ENCODE results near the gene FAM240A.

FAM240A gene

DNA sequence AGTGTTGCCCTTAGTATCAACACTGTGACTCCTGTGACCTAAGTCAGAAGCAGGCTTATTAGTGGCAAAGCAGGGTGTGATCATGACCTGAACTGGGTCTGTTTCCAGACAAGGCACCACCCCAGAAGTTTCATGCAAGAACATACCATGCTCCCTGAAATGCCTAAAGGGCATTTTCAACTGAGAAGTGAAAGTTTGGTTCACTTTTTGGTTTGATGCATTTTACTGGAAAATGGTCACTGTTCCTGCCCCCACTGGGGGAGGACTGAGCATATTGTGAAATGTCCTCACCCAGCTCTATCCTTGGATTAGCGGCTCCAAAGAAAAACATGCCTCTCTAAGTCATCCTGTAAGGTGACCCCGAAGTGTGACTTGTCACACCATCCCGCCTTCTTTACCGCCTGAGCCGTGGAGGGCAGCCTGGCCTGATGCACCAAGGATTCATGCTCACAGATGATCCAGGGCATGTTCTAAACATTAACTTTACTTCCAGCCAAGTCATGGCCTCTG lies 3.1 kb upstream of the FAM240A start:
- ATAC-seq (ENCODE audit: low read depth), result no peak
- Histone ChIP-seq H3K36me3 (ENCODE audit: low read depth) (no peaks in the 10 kb centered on the region), H3K4me3 (ENCODE audit: severe bottlenecking) (no peak overlapping the region), H3K27ac (ENCODE audit: poor library complexity, severe bottlenecking) (no peak overlapping the region), H3K27me3 (ENCODE audit: insufficient read depth, poor library complexity, severe bottlenecking) (no peaks in the 10 kb centered on the region), H3K4me1 (ENCODE audit: insufficient read depth, poor library complexity, severe bottlenecking) (no peaks in the 10 kb centered on the region), H3K9me3 (ENCODE audit: severe bottlenecking) (no peaks in the 10 kb centered on the region)
- DNase-seq (ENCODE audit: low spot score), result no peak
- TF ChIP-seq, protein P1, sequence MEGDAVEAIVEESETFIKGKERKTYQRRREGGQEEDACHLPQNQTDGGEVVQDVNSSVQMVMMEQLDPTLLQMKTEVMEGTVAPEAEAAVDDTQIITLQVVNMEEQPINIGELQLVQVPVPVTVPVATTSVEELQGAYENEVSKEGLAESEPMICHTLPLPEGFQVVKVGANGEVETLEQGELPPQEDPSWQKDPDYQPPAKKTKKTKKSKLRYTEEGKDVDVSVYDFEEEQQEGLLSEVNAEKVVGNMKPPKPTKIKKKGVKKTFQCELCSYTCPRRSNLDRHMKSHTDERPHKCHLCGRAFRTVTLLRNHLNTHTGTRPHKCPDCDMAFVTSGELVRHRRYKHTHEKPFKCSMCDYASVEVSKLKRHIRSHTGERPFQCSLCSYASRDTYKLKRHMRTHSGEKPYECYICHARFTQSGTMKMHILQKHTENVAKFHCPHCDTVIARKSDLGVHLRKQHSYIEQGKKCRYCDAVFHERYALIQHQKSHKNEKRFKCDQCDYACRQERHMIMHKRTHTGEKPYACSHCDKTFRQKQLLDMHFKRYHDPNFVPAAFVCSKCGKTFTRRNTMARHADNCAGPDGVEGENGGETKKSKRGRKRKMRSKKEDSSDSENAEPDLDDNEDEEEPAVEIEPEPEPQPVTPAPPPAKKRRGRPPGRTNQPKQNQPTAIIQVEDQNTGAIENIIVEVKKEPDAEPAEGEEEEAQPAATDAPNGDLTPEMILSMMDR (IDR thresholded peaks at IDR 0.05; ENCODE audit: poor library complexity, severe bottlenecking), result no peak

DNA sequence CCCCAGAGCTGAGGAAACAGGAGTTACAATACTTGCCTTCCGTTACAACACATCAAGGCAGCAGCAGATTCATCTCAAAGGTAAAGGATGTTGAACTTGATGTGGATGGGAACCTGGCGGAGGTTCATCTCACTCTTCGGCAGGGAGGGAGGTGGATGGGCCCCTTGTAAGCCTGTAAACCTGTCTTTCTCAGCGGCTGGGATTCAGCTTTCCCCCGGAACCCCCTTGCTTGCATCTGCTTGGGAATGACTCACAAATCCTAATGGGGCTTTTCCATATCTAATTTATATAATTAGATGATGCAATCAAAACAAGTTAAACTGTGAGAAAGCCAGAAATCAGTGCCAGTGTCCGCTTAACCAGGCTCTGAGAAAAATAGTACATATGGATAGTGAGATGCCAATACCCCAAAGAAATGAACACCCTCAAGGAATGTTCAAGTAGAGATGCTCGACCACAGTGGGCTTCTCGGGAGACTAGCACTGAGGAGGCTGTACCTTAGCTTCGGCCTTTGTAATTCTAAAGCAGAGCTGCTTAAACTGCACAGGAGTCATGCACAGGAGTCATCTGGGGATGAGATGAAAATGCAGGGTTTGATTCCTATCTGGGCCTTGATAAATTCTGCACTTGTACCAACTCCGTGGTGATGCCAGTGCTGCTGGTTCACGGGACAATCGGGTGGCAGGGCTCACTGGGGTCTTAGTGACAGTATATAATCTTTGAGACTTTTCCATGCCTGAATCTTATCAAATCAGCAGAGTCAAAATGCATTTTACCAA lies 2.2 kb upstream of the FAM240A start:
- TF ChIP-seq, protein P1 (IDR thresholded peaks at IDR 0.05; ENCODE audit: poor library complexity, severe bottlenecking), result no peak
- Histone ChIP-seq H3K4me1 (ENCODE audit: insufficient read depth, poor library complexity, severe bottlenecking) (no peaks in the 10 kb centered on the region), H3K36me3 (ENCODE audit: low read depth) (no peaks in the 10 kb centered on the region), H3K9me3 (ENCODE audit: severe bottlenecking) (no peaks in the 10 kb centered on the region), H3K4me3 (ENCODE audit: severe bottlenecking) (no peak overlapping the region), H3K27ac (ENCODE audit: poor library complexity, severe bottlenecking) (no peak overlapping the region), H3K27me3 (ENCODE audit: insufficient read depth, poor library complexity, severe bottlenecking) (no peaks in the 10 kb centered on the region)
- ATAC-seq (ENCODE audit: low read depth) (no peak), DNase-seq (ENCODE audit: low spot score) (no peak)

DNA sequence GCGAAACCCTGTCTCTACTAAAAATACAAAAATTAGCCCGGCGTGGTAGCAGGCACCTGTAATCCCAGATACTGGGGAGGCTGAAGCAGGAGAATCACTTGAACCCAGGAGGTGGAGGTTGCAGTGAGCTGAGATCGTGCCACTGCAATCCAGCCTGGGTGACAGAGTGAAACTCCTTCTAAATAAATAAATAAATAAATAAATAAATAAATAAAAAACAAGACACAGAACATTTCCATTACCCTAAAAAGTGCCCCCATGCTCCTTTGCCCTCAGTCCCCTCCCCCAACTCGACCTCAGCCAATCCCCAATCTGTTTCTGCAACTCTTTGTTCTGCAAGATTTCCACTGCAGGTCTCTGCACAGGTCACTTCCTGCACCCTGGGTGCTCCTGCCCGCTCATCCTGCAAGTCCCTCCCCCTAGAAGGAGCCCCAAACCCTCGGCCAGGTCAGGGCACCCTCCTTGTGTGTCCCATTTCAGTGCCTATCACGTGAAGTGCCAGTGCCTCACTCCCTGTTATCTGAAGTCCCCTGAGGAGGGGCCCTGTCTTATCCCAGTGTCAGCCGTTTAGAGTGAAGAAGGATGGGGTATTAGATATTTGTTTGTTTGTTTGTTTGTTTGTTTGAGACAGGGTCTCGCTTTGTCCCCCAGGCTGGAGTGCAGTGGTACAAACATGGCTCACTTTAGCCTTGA lies 1.1 kb downstream of the FAM240A start:
- H3K4me3 ChIP-seq (ENCODE audit: severe bottlenecking), result no peak overlapping the region
- H3K36me3 ChIP-seq (ENCODE audit: low read depth), result no peaks in the 10 kb centered on the region
- H3K9me3 ChIP-seq (ENCODE audit: severe bottlenecking), result no peaks in the 10 kb centered on the region
- DNase-seq (ENCODE audit: low spot score), result no peak
- no peaks in the 10 kb centered on the region for H3K27me3 ChIP-seq (ENCODE audit: insufficient read depth, poor library complexity, severe bottlenecking)
- no peaks in the 10 kb centered on the region for H3K4me1 ChIP-seq (ENCODE audit: insufficient read depth, poor library complexity, severe bottlenecking)
- no peak for ATAC-seq (ENCODE audit: low read depth)
- H3K27ac ChIP-seq (ENCODE audit: poor library complexity, severe bottlenecking), result no peak overlapping the region
- TF ChIP-seq, protein P1 (IDR thresholded peaks at IDR 0.05; ENCODE audit: poor library complexity, severe bottlenecking), result no peak

DNA sequence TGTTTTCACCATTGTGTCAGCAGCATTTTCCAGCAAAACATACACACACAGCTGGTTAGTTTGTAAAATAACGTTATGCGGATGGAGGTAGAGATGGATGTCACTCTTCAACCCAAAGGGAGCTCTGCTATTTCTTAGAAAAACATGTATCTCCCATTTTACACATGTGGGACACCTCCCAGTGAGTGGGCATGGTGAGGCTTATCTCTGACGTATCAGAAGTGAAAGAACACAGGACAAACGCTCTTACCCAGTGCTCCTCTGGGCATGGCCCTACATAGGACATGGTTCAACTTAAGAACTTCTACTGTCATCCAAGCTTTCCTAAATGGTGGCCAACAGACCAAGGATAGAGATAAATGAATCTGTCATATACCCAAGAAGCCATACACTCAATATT lies 2.1 kb downstream of the FAM240A start:
- Histone ChIP-seq H3K4me1 (ENCODE audit: insufficient read depth, poor library complexity, severe bottlenecking) (no peaks in the 10 kb centered on the region), H3K4me3 (ENCODE audit: severe bottlenecking) (no peak overlapping the region), H3K27me3 (ENCODE audit: insufficient read depth, poor library complexity, severe bottlenecking) (no peaks in the 10 kb centered on the region), H3K36me3 (ENCODE audit: low read depth) (no peaks in the 10 kb centered on the region), H3K9me3 (ENCODE audit: severe bottlenecking) (no peaks in the 10 kb centered on the region), H3K27ac (ENCODE audit: poor library complexity, severe bottlenecking) (no peak overlapping the region)
- DNase-seq (ENCODE audit: low spot score) (no peak), ATAC-seq (ENCODE audit: low read depth) (no peak)
- TF ChIP-seq, protein P1 (IDR thresholded peaks at IDR 0.05; ENCODE audit: poor library complexity, severe bottlenecking), result no peak

Data from RWPE2 (cell line).